ENCODE results near the gene SPON1.

Gene SPON1

GRCh38 chr11:14001597-14001996 is 39.1 kb downstream of the SPON1 start:
- no peaks in the 10 kb centered on the region for H3K4me1 ChIP-seq (ENCODE audit: insufficient read depth, low read length, poor library complexity, severe bottlenecking)

GRCh38 chr11:14007566-14007965 is 45.0 kb downstream of the SPON1 start:
- no peak for TF ChIP-seq EZH2phosphoT487 (IDR thresholded peaks at IDR 0.05; ENCODE audit: borderline replicate concordance)
- TF ChIP-seq CTCF (conservative IDR thresholded peaks at IDR 0.05; ENCODE audit: low read length): no peak
- Histone ChIP-seq H3K9ac (ENCODE audit: low read depth, low read length, poor library complexity, severe bottlenecking) (no peak overlapping the region), H3F3A (ENCODE audit: low read depth) (no peaks in the 10 kb centered on the region), H3K27me3 (ENCODE audit: insufficient read depth, low read length, poor library complexity, severe bottlenecking) (no peaks in the 10 kb centered on the region), H3K9me2 (replicated peaks; ENCODE audit: low read depth, low read length) (no peaks in the 10 kb centered on the region), H3K79me2 (ENCODE audit: insufficient read depth, low read length) (no peaks in the 10 kb centered on the region), H4K20me1 (ENCODE audit: insufficient read depth, low read length, poor library complexity, severe bottlenecking) (no peaks in the 10 kb centered on the region), H3K4me1 (ENCODE audit: insufficient read depth, low read length, poor library complexity, severe bottlenecking) (no peaks in the 10 kb centered on the region), H2AFZ (ENCODE audit: low read length) (no peak overlapping the region), H3K4me3 (ENCODE audit: low read length, poor library complexity, severe bottlenecking) (no peak overlapping the region), H3K9me3 (ENCODE audit: insufficient read depth, low read depth, low read length) (no peaks in the 10 kb centered on the region), H3K36me3 (ENCODE audit: insufficient read depth, low read length) (no peaks in the 10 kb centered on the region), H3K4me2 (ENCODE audit: low read depth, low read length, poor library complexity, severe bottlenecking) (no peak overlapping the region)

More at GRCh38 chr11:14001597-14001996, 39.1 kb downstream of the SPON1 start:
- Histone ChIP-seq H3K36me3 (ENCODE audit: insufficient read depth, low read length) (no peaks in the 10 kb centered on the region), H3K9ac (ENCODE audit: low read depth, low read length, poor library complexity, severe bottlenecking) (no peak overlapping the region), H3K79me2 (ENCODE audit: insufficient read depth, low read length) (no peaks in the 10 kb centered on the region), H4K20me1 (ENCODE audit: insufficient read depth, low read length, poor library complexity, severe bottlenecking) (no peaks in the 10 kb centered on the region), H3F3A (ENCODE audit: low read depth) (no peaks in the 10 kb centered on the region), H3K9me2 (replicated peaks; ENCODE audit: low read depth, low read length) (no peaks in the 10 kb centered on the region), H2AFZ (ENCODE audit: low read length) (no peak overlapping the region), H3K9me3 (ENCODE audit: insufficient read depth, low read depth, low read length) (0 out of 2 replicates have a peak, but pooled peaks cover 5% of the 10 kb centered on the region), H3K4me2 (ENCODE audit: low read depth, low read length, poor library complexity, severe bottlenecking) (no peak overlapping the region), H3K27me3 (ENCODE audit: insufficient read depth, low read length, poor library complexity, severe bottlenecking) (no peaks in the 10 kb centered on the region), H3K4me3 (ENCODE audit: low read length, poor library complexity, severe bottlenecking) (no peak overlapping the region)
- TF ChIP-seq CTCF (conservative IDR thresholded peaks at IDR 0.05; ENCODE audit: low read length): no peak
- no peak for TF ChIP-seq EZH2phosphoT487 (IDR thresholded peaks at IDR 0.05; ENCODE audit: borderline replicate concordance)

- Histone ChIP-seq H3K9ac (ENCODE audit: low read depth, low read length, poor library complexity, severe bottlenecking) (no peak overlapping the region), H3K4me1 (ENCODE audit: insufficient read depth, low read length, poor library complexity, severe bottlenecking) (no peaks in the 10 kb centered on the region), H3K9me3 (ENCODE audit: insufficient read depth, low read depth, low read length) (no peaks in the 10 kb centered on the region), H3K9me2 (replicated peaks; ENCODE audit: low read depth, low read length) (no peaks in the 10 kb centered on the region), H4K20me1 (ENCODE audit: insufficient read depth, low read length, poor library complexity, severe bottlenecking) (no peaks in the 10 kb centered on the region), H3K4me3 (ENCODE audit: low read length, poor library complexity, severe bottlenecking) (no peak overlapping the region), H3K27me3 (ENCODE audit: insufficient read depth, low read length, poor library complexity, severe bottlenecking) (no peaks in the 10 kb centered on the region), H2AFZ (ENCODE audit: low read length) (no peak overlapping the region), H3K36me3 (ENCODE audit: insufficient read depth, low read length) (no peaks in the 10 kb centered on the region), H3K4me2 (ENCODE audit: low read depth, low read length, poor library complexity, severe bottlenecking) (no peak overlapping the region), H3K79me2 (ENCODE audit: insufficient read depth, low read length) (no peaks in the 10 kb centered on the region), H3F3A (ENCODE audit: low read depth) (no peaks in the 10 kb centered on the region)
- TF ChIP-seq EZH2phosphoT487 (IDR thresholded peaks at IDR 0.05; ENCODE audit: borderline replicate concordance) (no peak), CTCF (conservative IDR thresholded peaks at IDR 0.05; ENCODE audit: low read length) (no peak)
Measured at GRCh38 chr11:14010665-14011064, 48.1 kb downstream of the SPON1 start.

Measured in Loucy (cell line).